Sigmoid colon (tissue), 7 donors: ENCODE results near the gene DHTKD1. TPM values are rescaled to one million over a fixed set of nuclear protein-coding genes. Genes with fewer than 3 reads are reported as not detected.
"Not testable (repeated sequence)": the region's sequence is repeated elsewhere in the genome, so short reads cannot be mapped to it uniquely, and the experiment has no call there.

Experiments
- DNase-seq: peaks from one replicate; pipeline ENCODE4 v3.0.0-alpha.2; 2019
- H3K27ac ChIP-seq, 4 donors: fragments of 200-600 bp; sonication (generic); one replicate each; pipeline ENCODE4 v1.5.1; 2016 to 2019; ENCODE audit warnings: mild to moderate bottlenecking in 1 of 4
- H3K27me3 ChIP-seq, 3 donors: fragments of 200-600 bp; sonication (generic); one replicate each; pipeline ENCODE4 v1.5.1; 2019; ENCODE audit warnings: mild to moderate bottlenecking in 1 of 3
- H3K36me3 ChIP-seq, 4 donors: fragments of 200-600 bp; sonication (generic); one replicate each; pipeline ENCODE4 v1.5.1; 2016 to 2019
- H3K4me1 ChIP-seq, 4 donors: fragments of 200-600 bp; sonication (generic); one replicate each; pipeline ENCODE4 v1.5.1; 2017 to 2019
- H3K4me3 ChIP-seq, 4 donors: fragments of 200-600 bp; sonication (generic); one replicate each; pipeline ENCODE4 v1.5.1; 2017 to 2019; ENCODE audit warnings: mild to moderate bottlenecking in 2 of 4, moderate library complexity in 1 of 4
- H3K9me3 ChIP-seq, 4 donors: fragments of 200-600 bp in 3 of 4; sonication (generic) in 3 of 4; one replicate each; pipeline versions ENCODE4 v1.5.1 to v1.6.1; 2013 to 2019
- CTCF ChIP-seq, 4 experiments: fragments of 450-650 bp in 3 of 4; fragments of 200-600 bp in 1 of 4; IDR thresholded peaks; one replicate each; pipeline ENCODE4 v1.5.1; 2016 to 2019; ENCODE audit warnings: antibody characterized with exemption in 4 of 4, mild to moderate bottlenecking in 3 of 4, moderate library complexity in 2 of 4
- EP300 ChIP-seq, 4 donors: sonication (generic); formaldehyde crosslinking; IDR thresholded peaks; one replicate each; pipeline ENCODE4 v1.6.1; 2017; ENCODE audit warnings: antibody characterized with exemption in 4 of 4
- POLR2A ChIP-seq, 2 donors: fragments of 450-650 bp; IDR thresholded peaks; one replicate each; pipeline ENCODE4 v1.6.1; 2016; ENCODE audit warnings: antibody characterized with exemption in 2 of 2, mild to moderate bottlenecking in 2 of 2, moderate library complexity in 2 of 2
- POLR2AphosphoS5 ChIP-seq, 4 donors: sonication (generic); formaldehyde crosslinking; IDR thresholded peaks; one replicate each; pipeline ENCODE4 v1.6.1; 2017; ENCODE audit warnings: antibody characterized with exemption in 4 of 4
- WGBS, 2 donors: extraction: QIAGEN DNeasy Blood & Tissue Kit; methylation state at CpG; one replicate each; pipeline ENCODE4 v1.1.7; 2013; 5-methylcytosine and 5-hydroxymethylcytosine counted together
- intact Hi-C: fragments of 100-400 bp; cut with DNase I; formaldehyde crosslinking; loops from one replicate; pipeline ENCODE4 v1.15.1; 2023
- polyA plus RNA-seq, 3 donors: library from polyadenylated mRNA; stranded (reverse); fragments of 200-250 nt; gene quantifications; one replicate each; pipeline ENCODE4 v1.2.3, GENCODE V29; 2013
- small RNA-seq, 3 donors: library from RNA; depleted of rRNA; stranded (forward); fragments of <200 nt; gene quantifications; one replicate each; pipeline ENCODE3, GENCODE V24; 2016
- total RNA-seq, 4 donors: library from RNA; depleted of rRNA; stranded (reverse); fragments of >200 nt; gene quantifications; one replicate each; pipeline ENCODE4 v1.1.0, GENCODE V29; 2016
- donor health status: healthy with polysubstance abuse.
- donor health status: Bipolar disorder and iron deficiency.
- donor health status: healthy.

The DHTKD1 gene
- total and polyA plus RNA-seq, 7 donors, result 8.4 to 37.3 (median 14.8) TPM

GRCh38 chr10:12165999-12166775, 97.4 kb downstream of the DHTKD1 start:
- no peak for TF ChIP-seq POLR2A (IDR thresholded peaks at IDR 0.05)
- no peak for TF ChIP-seq POLR2AphosphoS5 (IDR thresholded peaks at IDR 0.05)
- TF ChIP-seq EP300 (IDR thresholded peaks at IDR 0.05), result no peak
- no peak for TF ChIP-seq CTCF (IDR thresholded peaks at IDR 0.05)
- Histone ChIP-seq H3K27ac (no peak overlapping the region), H3K27me3 (no peaks in the 10 kb centered on the region), H3K4me3 (no peak overlapping the region), H3K36me3 (peaks cover 7 to 97% (median 37%) of the 10 kb centered on the region in 4 donors), H3K4me1 (no peaks in the 10 kb centered on the region), H3K9me3 (no peaks in the 10 kb centered on the region)
- WGBS, 2 donors, result 91 to 92% methylated on average over 6 of the region's 6 CpGs
- no peak for DNase-seq
- intact Hi-C loops, result no loop called here

GRCh38 chr10:12171512-12171911, 102.8 kb downstream of the DHTKD1 start:
- H3K27me3 ChIP-seq, H3K4me1 ChIP-seq, H3K4me3 ChIP-seq, intact Hi-C loops, DNase-seq, H3K27ac ChIP-seq, H3K9me3 ChIP-seq: not testable (repeated sequence)
- peaks cover 22 to 97% (median 58%) of the 10 kb centered on the region in 4 donors for H3K36me3 ChIP-seq
- 89 to 91% methylated on average over 6 of the region's 6 CpGs for WGBS, 2 donors

Small RNA genes lying within 50 kb of the gene (small RNA-seq; reads per million reads assigned to genes)
- gene MIR548AK, result 0 reads per million in 3 donors
- gene RNU6-88P, result 0 reads per million in 3 donors

Other genes starting within 250 kb of the DHTKD1 start
- 1 to 10 TPM in 3 of 4 donors, under 1 TPM in 1; 0.71 to 2.5 (median 1.6) TPM for gene PROSER2, start 245.6 kb upstream of the DHTKD1 start, total RNA-seq
- 1 to 10 TPM in 2 of 3 donors, under 1 TPM in 1; 0.60 to 2.8 (median 2.3) TPM for gene PROSER2, start 245.6 kb upstream of the DHTKD1 start, polyA plus RNA-seq
- gene UPF2, start 26.1 kb upstream of the DHTKD1 start, total RNA-seq, result 10 to 100 TPM; 29.3 to 36.9 (median 29.8) TPM
- 10 to 100 TPM; 11.4 to 16.6 (median 16.1) TPM for gene UPF2, start 26.1 kb upstream of the DHTKD1 start, polyA plus RNA-seq
- gene SEC61A2, start 60.7 kb downstream of the DHTKD1 start, total RNA-seq, result 10 to 100 TPM in 1 of 4 donors, 1 to 10 TPM in 3; 7.5 to 11.1 (median 9.1) TPM
- 1 to 10 TPM in 2 of 3 donors, under 1 TPM in 1; 0.69 to 3.2 (median 1.8) TPM for gene SEC61A2, start 60.7 kb downstream of the DHTKD1 start, polyA plus RNA-seq
- gene NUDT5, start 126.9 kb downstream of the DHTKD1 start, total RNA-seq, result 10 to 100 TPM; 20.0 to 31.6 (median 24.0) TPM
- 10 to 100 TPM; 30.0 to 52.9 (median 44.4) TPM for gene NUDT5, start 126.9 kb downstream of the DHTKD1 start, polyA plus RNA-seq
- gene CDC123, start 127.2 kb downstream of the DHTKD1 start, total RNA-seq, result 10 to 100 TPM; 33.8 to 61.7 (median 48.5) TPM
- 10 to 100 TPM; 44.2 to 70.3 (median 55.9) TPM for gene CDC123, start 127.2 kb downstream of the DHTKD1 start, polyA plus RNA-seq